ENCODE results near the gene UNC80.

UNC80 gene

DNA sequence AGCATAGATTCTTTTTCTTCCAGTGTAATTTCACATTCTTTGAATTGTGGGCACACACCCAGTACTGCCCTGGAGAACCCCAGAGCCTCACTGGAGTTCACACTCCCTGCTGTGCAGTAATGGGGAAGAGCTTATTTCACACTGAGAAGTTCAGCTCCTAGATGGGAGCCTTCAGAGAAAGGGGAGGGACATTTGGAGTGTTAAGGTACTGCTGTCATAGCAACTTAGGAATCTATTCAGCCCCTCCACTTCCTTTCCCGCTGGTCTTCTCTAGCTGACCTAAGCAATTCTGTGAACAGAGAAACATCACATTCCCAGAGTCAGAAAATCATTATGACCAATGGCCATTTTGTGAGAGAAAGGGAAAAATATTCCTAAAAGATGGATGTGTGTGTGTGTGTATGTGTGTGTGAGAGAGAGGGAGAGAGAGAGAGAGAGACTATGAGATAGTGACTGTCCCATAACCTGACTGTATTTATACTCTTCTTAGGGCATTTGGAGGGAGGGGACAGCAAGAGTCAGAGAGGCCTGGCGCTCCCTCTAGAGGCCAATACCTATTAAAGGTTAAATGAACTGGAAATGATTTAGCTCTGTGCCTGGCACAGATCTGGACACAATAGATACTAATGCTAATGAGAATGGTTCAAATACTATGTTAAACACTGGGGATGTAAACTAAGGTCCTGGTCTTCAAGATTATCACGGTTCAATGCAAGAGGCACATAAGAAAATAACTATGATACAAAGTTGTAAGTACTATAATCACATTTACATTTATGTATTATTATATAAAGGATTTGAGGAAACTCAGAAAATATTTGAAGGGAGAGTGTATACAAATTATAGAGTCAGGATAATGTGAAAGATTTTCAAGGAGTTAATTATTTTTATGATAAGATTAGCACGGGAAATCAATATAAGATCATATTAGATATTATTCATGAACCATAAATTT lies 189.3 kb downstream of the UNC80 start:
- POLR2A ChIA-PET: no interaction called here
- peak; percentile 58 for DNase-seq (ENCODE audit: extremely low spot score)
- CTCF ChIA-PET: interaction anchor here (1.0 to 1.3 kb wide), 2 partner anchors 18 to 23 kb away, joined by 3 to 8 read pairs; no protein-coding TSS in a partner anchor
- TF ChIP-seq FOXK2 (IDR thresholded peaks at IDR 0.05): no peak
- TF ChIP-seq ARNT (IDR thresholded peaks at IDR 0.05): no peak
- TF ChIP-seq SUZ12 (IDR thresholded peaks at IDR 0.05): no peak
- no peak for TF ChIP-seq NFRKB (IDR thresholded peaks at IDR 0.05)
- TF ChIP-seq SP1 (IDR thresholded peaks at IDR 0.05): no peak
- no peak for TF ChIP-seq ELF4 (IDR thresholded peaks at IDR 0.05)
- TF ChIP-seq, protein P1, sequence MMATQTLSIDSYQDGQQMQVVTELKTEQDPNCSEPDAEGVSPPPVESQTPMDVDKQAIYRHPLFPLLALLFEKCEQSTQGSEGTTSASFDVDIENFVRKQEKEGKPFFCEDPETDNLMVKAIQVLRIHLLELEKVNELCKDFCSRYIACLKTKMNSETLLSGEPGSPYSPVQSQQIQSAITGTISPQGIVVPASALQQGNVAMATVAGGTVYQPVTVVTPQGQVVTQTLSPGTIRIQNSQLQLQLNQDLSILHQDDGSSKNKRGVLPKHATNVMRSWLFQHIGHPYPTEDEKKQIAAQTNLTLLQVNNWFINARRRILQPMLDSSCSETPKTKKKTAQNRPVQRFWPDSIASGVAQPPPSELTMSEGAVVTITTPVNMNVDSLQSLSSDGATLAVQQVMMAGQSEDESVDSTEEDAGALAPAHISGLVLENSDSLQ (IDR thresholded peaks at IDR 0.05): no peak

DNA sequence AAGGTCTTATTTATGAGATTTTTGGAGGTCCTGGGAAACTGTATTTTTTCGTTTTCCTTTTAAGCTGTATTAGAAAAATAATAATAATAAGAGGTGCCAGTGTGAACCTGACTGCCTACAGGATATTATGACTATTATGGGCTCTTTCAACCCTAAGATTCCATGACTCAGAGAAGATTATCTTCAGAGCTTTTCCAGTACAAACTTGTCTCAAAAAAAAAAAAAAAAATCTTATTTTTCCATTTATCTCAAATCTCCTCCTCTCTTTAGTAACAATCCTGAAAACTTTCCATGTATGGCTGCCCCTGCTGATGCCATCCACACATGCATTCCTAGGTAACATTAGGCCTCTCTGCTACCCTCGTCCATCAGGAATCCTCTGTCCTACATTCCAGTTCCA lies 194.1 kb downstream of the UNC80 start:
- ChIA-PET CTCF (no interaction called here), POLR2A (no interaction called here)
- TF ChIP-seq CTBP1 (IDR thresholded peaks at IDR 0.05; ENCODE audit: borderline replicate concordance) (no peak), LEF1 (IDR thresholded peaks at IDR 0.05; ENCODE audit: borderline replicate concordance) (no peak), HDGF (IDR thresholded peaks at IDR 0.05; ENCODE audit: borderline replicate concordance) (no peak), FOXM1 (IDR thresholded peaks at IDR 0.05; ENCODE audit: borderline replicate concordance) (no peak), L3MBTL2 (conservative IDR thresholded peaks at IDR 0.05) (no peak), NFRKB (IDR thresholded peaks at IDR 0.05) (no peak), FOXA1 (IDR thresholded peaks at IDR 0.05) (no peak), TARDBP (IDR thresholded peaks at IDR 0.05) (no peak), FOXK2 (IDR thresholded peaks at IDR 0.05) (no peak), ZNF384 (IDR thresholded peaks at IDR 0.05) (no peak), ELF4 (IDR thresholded peaks at IDR 0.05) (no peak)
- no peak for DNase-seq (ENCODE audit: extremely low spot score)

DNA sequence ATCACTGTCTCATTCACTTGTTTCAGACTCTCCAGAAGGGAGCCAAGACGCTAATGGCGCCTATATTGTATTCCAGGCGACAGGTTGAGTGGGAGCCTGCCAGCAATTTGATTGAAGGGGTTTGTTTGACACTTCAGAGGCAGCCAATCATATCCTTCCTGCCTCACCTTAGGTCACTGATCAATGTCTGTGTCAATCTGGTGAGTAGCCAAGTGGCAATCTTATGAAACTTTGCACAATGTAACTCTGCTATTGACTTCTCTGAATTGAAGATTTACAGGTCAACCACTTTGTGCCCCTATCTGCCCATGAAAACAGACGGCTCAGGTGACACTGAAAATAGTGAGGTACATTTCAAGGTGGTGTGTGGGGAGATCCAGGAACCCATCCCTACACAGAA lies 198.1 kb downstream of the UNC80 start:
- no peak for DNase-seq (ENCODE audit: extremely low spot score)
- TF ChIP-seq ELF4 (IDR thresholded peaks at IDR 0.05) (no peak), SUZ12 (IDR thresholded peaks at IDR 0.05) (no peak), NFRKB (IDR thresholded peaks at IDR 0.05) (no peak), FOXA1 (IDR thresholded peaks at IDR 0.05) (no peak), FOXK2 (IDR thresholded peaks at IDR 0.05) (no peak), TARDBP (IDR thresholded peaks at IDR 0.05) (no peak), BHLHE40 (IDR thresholded peaks at IDR 0.05; ENCODE audit: borderline replicate concordance) (no peak)
- CTCF ChIA-PET: no interaction called here
- POLR2A ChIA-PET: no interaction called here

DNA sequence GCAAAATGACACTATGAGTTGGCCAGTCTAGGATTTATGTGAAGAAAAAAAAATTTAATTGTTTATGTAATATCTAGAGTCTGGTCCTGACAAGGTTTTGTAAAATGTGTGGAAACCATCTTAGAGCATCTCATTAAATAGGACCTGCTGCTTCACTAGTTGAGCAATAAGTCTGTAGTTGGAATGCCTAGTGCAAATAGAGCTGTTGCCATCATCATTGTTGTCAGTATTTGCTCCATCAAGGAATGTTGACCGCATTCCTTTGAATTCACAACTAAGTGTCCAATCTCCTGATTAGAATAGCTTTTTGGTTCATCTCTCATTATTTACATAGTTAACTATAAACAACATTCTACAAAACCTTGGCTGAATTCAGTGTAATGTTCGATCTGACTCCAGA lies 198.6 kb downstream of the UNC80 start:
- TF ChIP-seq SP1 (IDR thresholded peaks at IDR 0.05) (no peak), ARNT (IDR thresholded peaks at IDR 0.05) (no peak), SUZ12 (IDR thresholded peaks at IDR 0.05) (no peak), CTBP1 (IDR thresholded peaks at IDR 0.05; ENCODE audit: borderline replicate concordance) (no peak), ELF4 (IDR thresholded peaks at IDR 0.05) (no peak), TARDBP (IDR thresholded peaks at IDR 0.05) (no peak), ZNF384 (IDR thresholded peaks at IDR 0.05) (no peak), NFRKB (IDR thresholded peaks at IDR 0.05) (no peak), FOXA1 (IDR thresholded peaks at IDR 0.05) (no peak), FOXM1 (IDR thresholded peaks at IDR 0.05; ENCODE audit: borderline replicate concordance) (no peak), HDGF (IDR thresholded peaks at IDR 0.05; ENCODE audit: borderline replicate concordance) (no peak)
- ChIA-PET POLR2A (no interaction called here), CTCF (no interaction called here)
- no peak for DNase-seq (ENCODE audit: extremely low spot score)

DNA sequence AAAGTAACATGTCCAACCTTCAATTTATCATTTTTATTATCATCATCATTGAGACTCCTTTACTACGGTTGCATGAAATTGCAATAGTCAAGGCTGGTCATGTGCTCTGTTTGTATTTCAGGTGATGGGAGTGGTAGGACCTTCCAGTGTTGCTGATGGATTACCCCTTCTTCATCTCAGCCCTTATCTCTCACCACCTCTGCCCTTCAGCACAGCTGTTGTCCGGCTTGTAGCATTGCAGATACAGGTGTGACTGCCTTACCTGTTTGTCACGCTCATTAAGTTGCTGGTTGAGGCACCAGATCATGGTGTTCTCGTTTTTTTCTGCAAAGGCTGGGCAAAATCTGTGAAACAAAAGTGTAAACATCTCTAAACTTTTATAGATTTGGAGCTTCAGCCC lies 199.1 kb downstream of the UNC80 start:
- CTCF ChIA-PET: no interaction called here
- POLR2A ChIA-PET: no interaction called here
- TF ChIP-seq TARDBP (IDR thresholded peaks at IDR 0.05) (no peak), ARNT (IDR thresholded peaks at IDR 0.05) (no peak), LEF1 (IDR thresholded peaks at IDR 0.05; ENCODE audit: borderline replicate concordance) (no peak), FOXK2 (IDR thresholded peaks at IDR 0.05) (no peak), SUZ12 (IDR thresholded peaks at IDR 0.05) (no peak), CTBP1 (IDR thresholded peaks at IDR 0.05; ENCODE audit: borderline replicate concordance) (no peak), FOXA1 (IDR thresholded peaks at IDR 0.05) (no peak), ELF4 (IDR thresholded peaks at IDR 0.05) (no peak), HDGF (IDR thresholded peaks at IDR 0.05; ENCODE audit: borderline replicate concordance) (no peak), FOXM1 (IDR thresholded peaks at IDR 0.05; ENCODE audit: borderline replicate concordance) (no peak), NFRKB (IDR thresholded peaks at IDR 0.05) (no peak), ZNF384 (IDR thresholded peaks at IDR 0.05) (no peak), L3MBTL2 (conservative IDR thresholded peaks at IDR 0.05) (no peak), SP1 (IDR thresholded peaks at IDR 0.05) (no peak), BHLHE40 (IDR thresholded peaks at IDR 0.05; ENCODE audit: borderline replicate concordance) (no peak)
- TF ChIP-seq, protein P1 (IDR thresholded peaks at IDR 0.05): no peak
- no peak for DNase-seq (ENCODE audit: extremely low spot score)

DNA sequence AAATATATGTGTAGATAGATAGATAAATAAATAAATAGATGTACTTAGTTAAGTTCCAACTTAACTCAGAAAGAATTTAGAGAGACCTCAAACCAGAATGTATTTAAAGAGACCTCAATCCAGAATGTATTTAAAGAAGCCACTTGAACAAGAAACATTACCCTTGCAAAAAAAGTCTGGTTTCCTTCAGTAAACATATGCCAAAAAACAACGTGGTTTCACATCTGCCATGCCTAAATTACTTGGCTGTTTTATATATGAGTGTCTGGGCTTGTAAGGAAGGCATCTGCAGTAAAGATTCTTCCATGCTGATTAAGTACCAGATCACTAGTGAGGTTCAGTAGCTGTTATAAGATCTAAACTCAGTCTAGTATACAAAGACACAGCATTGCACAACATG lies 201.7 kb downstream of the UNC80 start:
- ChIA-PET POLR2A (no interaction called here), CTCF (no interaction called here)
- TF ChIP-seq ARNT (IDR thresholded peaks at IDR 0.05) (no peak), ELF4 (IDR thresholded peaks at IDR 0.05) (no peak), NFRKB (IDR thresholded peaks at IDR 0.05) (no peak), FOXA1 (IDR thresholded peaks at IDR 0.05) (no peak), TARDBP (IDR thresholded peaks at IDR 0.05) (no peak)
- DNase-seq (ENCODE audit: extremely low spot score): no peak

DNA sequence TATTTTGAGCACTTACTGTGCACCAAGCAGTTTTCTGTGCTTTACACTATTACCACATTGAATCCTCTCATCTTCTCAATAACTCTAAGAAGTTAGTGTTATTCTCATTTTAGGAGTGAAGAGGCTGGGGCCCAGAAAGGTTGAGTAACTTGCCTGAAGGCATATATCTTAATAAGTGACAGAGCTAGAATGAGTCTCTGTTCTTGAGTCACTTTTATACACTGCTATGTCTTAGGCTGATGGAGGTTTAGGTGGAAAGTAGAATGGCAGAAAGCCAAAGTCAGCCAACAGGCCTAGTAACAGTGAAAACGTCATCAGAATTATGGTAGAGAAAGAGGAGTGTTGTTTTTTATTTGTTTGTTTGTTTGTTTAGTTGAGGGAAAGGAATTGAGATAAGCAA lies 202.9 kb downstream of the UNC80 start:
- CTCF ChIA-PET: interaction anchor here (0.7 kb wide), 1 partner anchor 679 kb away, joined by 4 read pairs; no protein-coding TSS in a partner anchor
- TF ChIP-seq HDGF (IDR thresholded peaks at IDR 0.05; ENCODE audit: borderline replicate concordance): no peak
- POLR2A ChIA-PET: no interaction called here
- no peak for DNase-seq (ENCODE audit: extremely low spot score)

Data from HEK293T (cell line).